LNCaP clone FGC (cell line): Measurements from ENCODE around the gene GALNT18.

ENCODE experiments used
- DNase-seq: peaks from one replicate; pipeline ENCODE4 v3.0.0-alpha.2; 2011; ENCODE audit warnings: low read depth
- H3K4me3 ChIP-seq: 2 replicates; pipeline ENCODE4 v1.5.1; 2011; ENCODE audit warnings: mild to moderate bottlenecking, low read depth, low read length, control low read depth
- CTCF ChIP-seq: IDR thresholded peaks from 2 replicates; pipeline ENCODE4 v1.5.1; 2012; ENCODE audit warnings: mild to moderate bottlenecking; ENCODE audit not compliant: control insufficient read depth, insufficient read depth; ENCODE audit errors: extremely low read depth

The GALNT18 gene

GRCh38 chr11:11302565-11302964, 319.2 kb downstream of the GALNT18 start:
- DNase-seq, result no peak
- H3K4me3 ChIP-seq, result no peak overlapping the region
- TF ChIP-seq CTCF, result no peak

GRCh38 chr11:11301212-11301611, 320.6 kb downstream of the GALNT18 start:
- no peak for TF ChIP-seq CTCF
- no peak overlapping the region for H3K4me3 ChIP-seq

GRCh38 chr11:11297578-11297977, 324.2 kb downstream of the GALNT18 start:
- no peak for TF ChIP-seq CTCF
- H3K4me3 ChIP-seq, result no peak overlapping the region
- DNase-seq, result no peak

More at GRCh38 chr11:11301212-11301611, 320.6 kb downstream of the GALNT18 start:
- DNase-seq, result no peak

GRCh38 chr11:11296434-11296833, 325.4 kb downstream of the GALNT18 start:
- no peak for DNase-seq
- no peak overlapping the region for H3K4me3 ChIP-seq
- no peak for TF ChIP-seq CTCF

- DNase-seq, result no peak
- H3K4me3 ChIP-seq, result no peak overlapping the region
- no peak for TF ChIP-seq CTCF
Observed at GRCh38 chr11:11294551-11294855, 327.3 kb downstream of the GALNT18 start.

- DNase-seq, result no peak
- no peak overlapping the region for H3K4me3 ChIP-seq
- no peak for TF ChIP-seq CTCF
Observed at GRCh38 chr11:11293798-11294550, 327.8 kb downstream of the GALNT18 start.

- TF ChIP-seq CTCF, result no peak
- no peak for DNase-seq
- H3K4me3 ChIP-seq, result no peak overlapping the region
Observed at GRCh38 chr11:11292839-11293238, 329.0 kb downstream of the GALNT18 start.
